GM18502 (cell line): ENCODE measurements around the gene GLI3.
"Not testable (repeated sequence)": the region's sequence is repeated elsewhere in the genome, so short reads cannot be mapped to it uniquely, and the experiment has no call there.

ENCODE experiments used
- ATAC-seq: cut with Tn5 transposase; IDR thresholded peaks from one replicate; pipeline ENCODE4 v1.9.1; 2021; ENCODE audit warnings: mild to moderate bottlenecking; ENCODE audit not compliant: unreplicated experiment, poor library complexity

GLI3 gene

GRCh38 chr7:42214060-42214679, 22.8 kb downstream of the GLI3 start:
- no peak for ATAC-seq

GRCh38 chr7:42213093-42213492, 23.9 kb downstream of the GLI3 start:
- no peak for ATAC-seq

GRCh38 chr7:42212541-42213090, 24.4 kb downstream of the GLI3 start:
- ATAC-seq = no peak

DNA sequence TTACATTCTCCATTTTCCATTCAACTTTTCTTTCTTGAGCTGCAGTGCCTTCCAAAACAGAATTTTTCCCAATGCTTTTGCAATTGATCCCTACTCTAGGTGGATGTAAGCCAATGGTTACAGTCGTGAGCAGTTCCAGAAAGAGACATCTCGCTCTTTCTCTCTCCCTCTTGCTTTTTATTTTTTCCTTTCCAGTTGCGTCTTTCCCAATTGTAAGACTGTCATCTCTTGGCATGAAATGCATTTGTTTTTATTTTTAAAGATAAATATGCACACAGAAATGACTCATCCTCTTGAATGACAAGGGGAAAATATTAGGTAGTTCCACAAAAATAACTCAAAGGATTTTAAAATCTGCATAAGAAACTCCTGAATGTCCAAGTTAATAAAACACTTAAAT, 25.1 kb downstream of the GLI3 start:
- ATAC-seq = no peak

DNA sequence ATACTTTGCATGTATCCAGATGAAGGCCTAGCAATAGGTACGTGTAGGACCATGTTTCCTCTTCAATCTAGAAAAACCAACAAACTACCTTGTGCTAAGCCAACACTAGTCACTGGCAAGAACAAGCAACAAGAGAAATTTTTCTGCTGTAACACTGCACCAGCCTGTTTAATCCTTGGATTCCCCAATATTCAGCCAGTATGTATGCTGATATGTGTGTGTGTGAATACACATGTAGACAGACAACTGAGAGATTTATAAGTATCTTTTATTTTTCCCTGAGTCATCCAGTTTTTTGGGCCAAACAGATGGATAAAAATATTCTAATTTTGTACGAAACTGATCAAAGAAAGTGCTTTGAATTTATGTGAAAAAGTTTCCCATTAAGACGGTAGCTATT, 26.2 kb downstream of the GLI3 start:
- no peak for ATAC-seq

- no peak for ATAC-seq
Observed at GRCh38 chr7:42210333-42210732, 26.7 kb downstream of the GLI3 start.

- ATAC-seq = not testable (repeated sequence)
Observed at GRCh38 chr7:42209085-42209484, 27.9 kb downstream of the GLI3 start.

- ATAC-seq = no peak
Observed at GRCh38 chr7:42208572-42208971, 28.4 kb downstream of the GLI3 start.

DNA sequence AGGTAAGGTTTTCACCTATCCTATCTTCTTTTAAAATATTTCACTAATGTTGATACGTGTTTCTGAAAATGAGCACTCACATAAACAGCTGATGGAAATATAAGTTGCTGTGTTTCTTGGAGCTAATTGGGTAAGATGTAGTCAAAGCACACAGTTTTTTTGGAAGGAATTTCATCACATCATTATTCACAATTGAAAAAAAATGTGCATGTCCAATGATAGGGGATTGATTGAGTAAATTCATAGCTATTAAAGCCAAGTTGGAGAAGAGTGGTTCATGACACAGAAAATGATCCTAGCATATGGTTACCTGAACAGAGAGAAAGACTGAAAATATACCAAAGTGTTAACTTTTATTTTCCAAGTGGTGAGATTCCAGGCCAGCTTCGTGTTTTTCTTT, 29.6 kb downstream of the GLI3 start:
- ATAC-seq = no peak

GRCh38 chr7:42203336-42203735, 33.7 kb downstream of the GLI3 start:
- no peak for ATAC-seq

DNA sequence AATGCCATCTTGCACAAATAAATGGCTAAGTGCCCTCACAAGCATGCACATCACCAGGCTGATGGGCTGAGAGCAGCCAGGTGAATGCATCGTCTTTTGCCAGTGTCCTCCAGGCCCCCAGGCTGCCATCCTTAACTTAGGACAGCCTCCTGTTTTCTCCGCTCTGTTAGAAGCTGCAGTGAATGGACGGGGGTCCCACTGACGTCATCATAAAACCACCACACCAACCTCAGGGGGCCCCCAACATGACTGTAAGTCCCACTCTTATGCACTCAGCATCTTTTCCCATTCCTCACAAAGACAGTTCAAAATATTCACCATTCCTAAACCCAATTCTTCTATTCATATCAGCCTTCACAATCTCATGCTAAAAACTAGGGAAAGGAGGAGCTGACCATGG, 34.4 kb downstream of the GLI3 start:
- ATAC-seq = no peak

- no peak for ATAC-seq
Observed at GRCh38 chr7:42198974-42199668, 37.9 kb downstream of the GLI3 start.

DNA sequence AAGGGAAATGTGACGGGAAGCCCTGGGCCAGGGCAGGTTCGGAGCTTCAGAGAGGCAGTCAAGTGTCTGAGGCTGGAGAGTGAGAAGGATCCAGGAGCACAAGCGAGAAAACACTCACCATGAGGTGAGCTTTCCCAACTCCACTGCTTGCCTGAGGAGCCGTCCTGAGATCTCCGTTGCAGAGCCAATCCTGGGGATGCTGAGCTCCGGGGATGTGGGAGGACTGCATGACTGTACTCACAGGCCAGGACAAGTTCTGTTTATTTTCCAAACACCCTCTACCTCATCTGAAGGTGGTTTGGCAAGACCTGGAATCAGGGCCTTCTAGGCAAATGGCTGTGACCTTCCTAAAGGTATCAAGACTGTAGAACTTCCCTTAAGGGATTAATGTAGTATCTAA, 38.7 kb downstream of the GLI3 start:
- no peak for ATAC-seq

- no peak for ATAC-seq
Observed at GRCh38 chr7:42197451-42197850, 39.6 kb downstream of the GLI3 start.

DNA sequence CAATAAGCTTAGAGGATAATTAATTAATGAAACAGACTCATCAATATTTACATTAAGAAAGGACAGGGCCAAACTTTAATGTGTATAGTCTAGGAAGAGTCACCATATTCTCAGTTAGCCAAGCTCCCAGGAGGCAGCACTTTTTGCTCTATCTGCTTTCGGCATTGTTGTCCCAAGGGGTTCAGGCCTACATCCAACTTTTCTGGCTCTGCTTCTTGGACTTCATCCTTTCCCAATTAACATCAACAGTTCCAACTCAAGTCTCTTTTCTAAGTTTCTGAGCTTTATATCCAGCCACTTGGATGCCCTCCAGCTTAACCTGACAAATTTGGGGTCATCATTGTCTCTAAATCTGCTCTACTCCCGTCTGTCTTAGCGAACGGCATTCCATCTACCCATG, 42.8 kb downstream of the GLI3 start:
- no peak for ATAC-seq

- ATAC-seq = no peak
Observed at GRCh38 chr7:42193471-42194129, 43.4 kb downstream of the GLI3 start.

GRCh38 chr7:42192851-42193461, 44.1 kb downstream of the GLI3 start:
- ATAC-seq = no peak

DNA sequence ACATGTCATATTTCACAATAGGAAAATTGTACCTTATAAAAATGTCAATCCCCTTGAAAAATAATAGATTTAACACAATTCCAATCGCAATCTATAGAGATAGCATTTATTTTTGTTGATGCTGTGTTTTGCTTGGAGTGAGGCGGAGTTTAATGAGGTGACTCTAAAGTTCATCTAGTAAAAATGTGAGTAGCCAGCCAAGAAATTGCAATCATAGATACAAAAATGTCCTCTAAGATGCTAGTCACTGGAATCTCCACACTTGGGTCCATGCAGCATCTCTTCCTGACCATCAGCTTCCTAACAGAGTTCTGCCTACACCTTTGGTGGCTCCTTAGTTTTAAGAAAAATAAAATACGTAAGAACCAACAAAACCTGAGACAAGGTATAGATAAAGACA, 44.9 kb downstream of the GLI3 start:
- ATAC-seq = no peak

- ATAC-seq = no peak
Observed at GRCh38 chr7:42189535-42189934, 47.5 kb downstream of the GLI3 start.

DNA sequence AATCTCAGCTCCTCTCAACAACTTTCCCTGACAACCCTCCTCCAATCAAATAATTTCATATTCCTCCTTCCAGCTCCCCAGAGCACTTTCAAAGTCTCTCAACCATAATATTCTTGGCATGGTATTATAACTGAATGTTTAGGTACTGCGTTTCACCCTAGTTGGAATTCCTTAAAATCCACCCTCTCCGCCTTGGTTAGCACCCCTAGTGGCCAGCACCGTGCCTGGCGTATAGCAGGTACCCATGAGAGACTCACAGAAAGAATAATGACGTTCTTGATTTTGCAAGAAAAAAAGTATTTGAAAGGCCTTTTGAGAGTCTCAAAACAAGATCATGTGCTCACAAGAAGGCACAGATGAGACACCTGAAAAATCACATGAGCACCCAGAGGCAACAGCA, 50.9 kb downstream of the GLI3 start:
- ATAC-seq = no peak

DNA sequence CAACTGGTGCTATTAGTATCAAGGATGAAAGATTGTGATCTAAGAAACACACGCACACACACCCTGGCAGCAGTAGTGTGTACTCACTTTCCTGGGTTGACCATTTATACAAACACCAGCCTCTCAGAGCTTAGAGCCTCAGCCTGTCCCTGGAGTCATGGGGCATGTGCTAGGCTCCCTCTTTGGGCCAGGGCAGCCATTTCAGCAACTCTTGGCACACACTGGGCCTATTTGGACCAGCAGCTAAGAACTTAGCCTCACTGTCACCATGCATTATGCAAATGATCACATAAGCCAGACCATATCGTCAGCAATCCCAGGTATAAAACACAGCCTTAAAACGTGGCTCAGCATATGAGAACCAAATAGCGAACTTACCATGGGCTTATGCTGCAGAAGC, 51.3 kb downstream of the GLI3 start:
- no peak for ATAC-seq
